Brain microvascular endothelial cell (primary cell): Measurements from ENCODE around the gene SSH2.

Experiments used
- DNase-seq: peaks from one replicate; pipeline ENCODE4 v3.0.0-alpha.2; 2020
- H3K27ac ChIP-seq: fragments of 250-450 bp; sonication (Bioruptor Pico); 2 replicates; pipeline ENCODE4 v1.5.1; 2020; ENCODE audit warnings: mild to moderate bottlenecking, moderate library complexity
- H3K27me3 ChIP-seq: fragments of 250-450 bp; sonication (Bioruptor Pico); replicated peaks from 2 replicates; pipeline ENCODE4 v1.5.1; 2020; ENCODE audit warnings: mild to moderate bottlenecking
- H3K36me3 ChIP-seq: fragments of 250-450 bp; sonication (Bioruptor Pico); replicated peaks from 2 replicates; pipeline ENCODE4 v1.5.1; 2020; ENCODE audit warnings: mild to moderate bottlenecking
- H3K4me3 ChIP-seq: 2 replicates; pipeline ENCODE4 v1.5.1; 2011; ENCODE audit warnings: low read depth, mild to moderate bottlenecking, control low read depth, low read length, moderate library complexity
- CTCF ChIP-seq: IDR thresholded peaks from 2 replicates; pipeline ENCODE4 v1.5.1; 2011; ENCODE audit warnings: low read depth, mild to moderate bottlenecking, moderate library complexity, low read length, control low read depth, inconsistent platforms; ENCODE audit errors: missing control alignments
- in situ Hi-C: cut with HindIII; loops from 2 replicates; pipeline ENCODE4 v1.10.0; 2017; ENCODE audit warnings: low sequenced_read_pairs, low pct_ligation_motif_present

Gene SSH2

DNA sequence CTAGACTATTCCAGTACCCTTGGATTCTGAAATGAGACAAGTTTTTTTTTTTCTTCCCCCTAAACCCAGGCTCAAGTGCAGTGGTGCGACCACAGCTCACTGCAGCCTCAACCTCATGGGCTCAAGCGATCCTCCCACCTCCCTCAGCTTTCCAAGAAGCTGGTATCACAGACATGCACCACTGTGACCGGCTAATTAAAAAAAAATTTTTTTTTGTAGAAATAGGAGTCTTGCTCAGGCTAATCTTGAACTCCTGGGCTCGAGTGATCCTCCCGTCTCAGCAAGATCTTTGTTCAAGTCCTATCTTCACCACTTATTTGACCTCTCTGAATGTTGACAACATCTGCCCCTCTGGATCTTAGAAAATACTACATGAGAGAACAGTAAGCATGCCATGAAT lies 280.7 kb downstream of the SSH2 start:
- peaks cover 4% of the 10 kb centered on the region for H3K36me3 ChIP-seq
- no peaks in the 10 kb centered on the region for H3K27me3 ChIP-seq
- in situ Hi-C loops: no loop called here
- no peak for TF ChIP-seq CTCF
- H3K4me3 ChIP-seq: no peak overlapping the region
- DNase-seq: no peak
- no peak overlapping the region for H3K27ac ChIP-seq

- no peaks in the 10 kb centered on the region for H3K27me3 ChIP-seq
- in situ Hi-C loops: no loop called here
- peaks cover 4% of the 10 kb centered on the region for H3K36me3 ChIP-seq
- no peak overlapping the region for H3K27ac ChIP-seq
- H3K4me3 ChIP-seq: no peak overlapping the region
- DNase-seq: no peak
- TF ChIP-seq CTCF: no peak
Measured at GRCh38 chr17:29648005-29648404, 282.0 kb downstream of the SSH2 start.

DNA sequence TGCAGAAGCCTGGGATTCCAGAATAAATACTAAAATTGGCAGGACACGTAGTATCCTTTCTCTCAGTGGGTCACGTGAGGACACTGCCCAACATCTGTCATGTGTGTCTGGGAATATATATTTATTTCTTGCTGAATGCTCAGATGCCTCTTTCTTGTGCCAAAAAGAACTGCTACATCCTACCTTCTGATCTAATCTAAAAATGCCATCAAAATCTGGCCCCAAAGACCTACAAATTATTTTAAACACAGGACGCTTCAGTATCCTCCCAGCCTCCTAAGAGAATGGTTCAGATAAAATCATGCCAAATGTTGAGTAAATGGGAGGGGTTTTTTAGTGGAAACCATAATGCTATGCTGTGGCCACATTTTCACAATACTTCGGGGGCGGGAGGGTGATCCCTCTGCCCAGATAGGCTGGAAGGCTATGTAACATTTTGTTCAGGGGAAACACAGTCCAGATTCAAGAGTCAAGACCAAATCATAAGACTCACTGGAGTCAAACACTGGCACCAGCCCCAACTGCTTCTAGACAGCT lies 284.4 kb downstream of the SSH2 start:
- Histone ChIP-seq H3K4me3 (no peak overlapping the region), H3K36me3 (peaks cover 4% of the 10 kb centered on the region), H3K27ac (peak overlapping the region; percentile 21), H3K27me3 (no peaks in the 10 kb centered on the region)
- peak; percentile 49 for DNase-seq
- in situ Hi-C loops: no loop called here
- no peak for TF ChIP-seq CTCF

DNA sequence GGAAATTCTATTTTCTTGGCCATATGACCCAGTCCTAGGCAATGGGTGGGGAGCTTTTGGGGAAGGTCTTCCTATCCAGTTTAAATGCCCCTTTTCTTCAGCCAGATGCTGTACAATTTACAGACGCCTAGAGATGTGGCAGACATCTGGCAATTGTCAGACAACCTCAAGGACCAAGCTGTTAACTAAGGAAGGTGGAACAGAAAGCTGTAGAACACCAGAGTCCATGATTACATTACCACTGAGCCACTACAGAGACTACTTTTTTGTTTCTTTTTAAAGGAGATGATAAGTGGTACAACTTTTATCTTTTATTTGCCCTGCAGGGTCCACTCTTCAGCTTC lies 286.2 kb downstream of the SSH2 start:
- in situ Hi-C loops: no loop called here
- Histone ChIP-seq H3K27ac (no peak overlapping the region), H3K36me3 (peaks cover 4% of the 10 kb centered on the region), H3K4me3 (no peak overlapping the region), H3K27me3 (no peaks in the 10 kb centered on the region)
- no peak for TF ChIP-seq CTCF
- DNase-seq: no peak

DNA sequence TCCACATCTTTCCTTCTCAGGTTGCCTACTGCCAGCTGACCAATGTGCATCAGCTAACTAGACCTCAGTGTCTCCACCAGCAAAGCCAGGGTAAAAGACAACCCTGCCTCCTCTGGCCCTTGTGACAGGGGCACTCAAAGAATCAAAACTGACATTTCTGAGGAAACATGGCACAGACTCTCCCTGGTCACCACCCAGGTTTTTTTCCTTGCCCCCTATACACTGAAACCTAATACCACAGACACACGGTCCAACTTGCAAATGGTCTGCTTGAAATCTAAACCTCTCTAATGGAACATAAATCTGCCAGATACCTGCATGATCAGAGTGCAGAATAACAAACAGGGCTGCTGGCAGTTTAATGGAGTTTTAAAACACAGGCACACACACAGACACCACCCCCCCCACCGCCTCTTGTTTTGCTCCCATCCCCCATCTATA lies 287.8 kb downstream of the SSH2 start:
- in situ Hi-C loops: no loop called here
- TF ChIP-seq CTCF: no peak

DNA sequence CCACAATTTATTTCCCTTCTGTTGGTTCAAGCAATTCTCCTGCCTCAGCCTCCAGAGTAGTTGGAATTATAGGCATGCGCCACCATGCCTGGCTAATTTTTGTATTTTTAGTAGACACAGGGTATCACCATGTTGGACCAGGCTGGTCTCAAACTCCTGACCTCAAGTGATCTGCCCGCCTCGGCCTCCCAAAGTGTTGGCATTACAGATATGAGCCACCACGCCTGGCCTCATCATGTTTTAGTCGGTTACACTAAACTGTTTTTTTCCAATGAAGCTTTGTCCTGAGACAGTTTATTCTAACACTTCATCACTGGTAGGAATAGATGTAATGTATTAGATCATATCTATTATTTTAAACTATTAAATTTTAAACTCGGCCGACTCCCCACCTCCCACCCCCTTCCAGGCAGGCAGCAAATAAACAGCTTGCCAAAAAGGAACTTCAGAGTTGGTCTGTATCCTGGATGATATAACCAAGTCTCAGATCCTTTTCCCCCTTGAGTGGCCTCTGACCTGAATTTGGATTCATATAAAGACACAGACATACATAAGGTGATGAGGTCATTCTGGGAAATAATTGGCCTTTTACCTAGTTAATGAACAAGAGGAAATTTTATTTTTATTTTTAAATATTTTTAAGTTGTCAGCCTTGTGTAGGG lies 288.9 kb downstream of the SSH2 start:
- in situ Hi-C loops: no loop called here
- Histone ChIP-seq H3K4me3 (no peak overlapping the region), H3K36me3 (no peaks in the 10 kb centered on the region), H3K27me3 (no peaks in the 10 kb centered on the region), H3K27ac (peak overlapping the region; percentile 6)
- TF ChIP-seq CTCF: no peak
- no peak for DNase-seq

More for the DNA sequence above, 287.8 kb downstream of the SSH2 start:
- H3K27me3 ChIP-seq: no peaks in the 10 kb centered on the region
- no peaks in the 10 kb centered on the region for H3K36me3 ChIP-seq
- no peak overlapping the region for H3K27ac ChIP-seq
- no peak overlapping the region for H3K4me3 ChIP-seq
- DNase-seq: no peak
